ENCODE results near the gene FAM184A. TPM values are rescaled to one million over a fixed set of nuclear protein-coding genes. Genes with fewer than 3 reads are reported as not detected.

The FAM184A gene
- total and polyA plus RNA-seq, 9 of the 15 experiments (the other 6 are each of a cell fraction or from before 2014, with no cell fraction given): 6.4 to 18.7 (median 13.1) TPM

DNA sequence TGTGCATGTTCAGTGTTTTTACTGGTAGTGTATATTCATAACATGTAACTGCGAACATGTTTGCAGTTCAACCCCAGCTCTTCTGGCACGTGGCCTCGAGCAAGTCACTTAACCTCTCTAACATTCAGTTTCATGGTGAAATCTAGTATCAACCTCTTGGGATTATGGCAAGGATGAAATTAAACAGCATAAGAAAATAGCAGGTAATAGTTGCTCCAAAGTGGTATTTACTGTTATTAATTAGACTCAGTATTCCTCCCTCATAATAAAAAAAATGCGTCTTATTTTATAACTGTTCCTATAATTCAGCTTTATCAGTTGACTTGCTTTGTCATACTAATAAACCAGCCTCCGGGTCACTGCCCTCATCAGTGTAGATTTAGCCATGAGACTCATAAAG, 15.0 kb downstream of the FAM184A start:
- Histone ChIP-seq H3K27ac (ENCODE audit: extremely low read depth, low read depth, low read length) (no peak overlapping the region), H3K4me1 (replicated peaks in 1 of 2; ENCODE audit: control insufficient read depth in 2 of 2, insufficient read depth in 2 of 2, low read length in 2 of 2) (peaks cover 3 to 31% of the 10 kb centered on the region in 2 experiments; a peak in 4 of 5 replicates), H3K4me2 (ENCODE audit: insufficient read depth, low read length) (no peak overlapping the region), H3K9me3 (replicated peaks; ENCODE audit: control insufficient read depth, insufficient read depth, low read depth, low read length) (no peaks in the 10 kb centered on the region), H3K9ac (ENCODE audit: insufficient read depth in 1 of 2, low read depth in 2 of 2, low read length in 2 of 2) (no peak overlapping the region), H3K4me3 (no peak overlapping the region), H3K9me1 (ENCODE audit: control insufficient read depth, insufficient read depth, low read length) (no peaks in the 10 kb centered on the region), H3K36me3 (ENCODE audit: control insufficient read depth, insufficient read depth, low read length) (no peaks in the 10 kb centered on the region), H3K79me2 (ENCODE audit: control insufficient read depth, insufficient read depth, low read length) (peaks cover 10% of the 10 kb centered on the region; the same call in 1 of the 3 replicates), H4K20me1 (replicated peaks; ENCODE audit: control insufficient read depth, insufficient read depth, low read length) (no peaks in the 10 kb centered on the region), H2AFZ (ENCODE audit: low read depth, low read length) (no peak overlapping the region), H3K27me3 (ENCODE audit: control insufficient read depth in 2 of 2, insufficient read depth in 2 of 2, low read length in 2 of 2) (no peaks in the 10 kb centered on the region)
- 62% methylated on average over 5 of the region's 5 CpGs for WGBS (ENCODE audit: insufficient coverage, low coverage, missing lambda C conversion rate)
- CTCF ChIA-PET (ENCODE audit: low intra/inter-chr PET ratio): no interaction called here
- intact Hi-C loops (cut with micrococcal nuclease): no loop called here
- POLR2A ChIA-PET: interaction anchor here (0.9 to 1.6 kb wide), 2 partner anchors 11 to 36 kb away, joined by 3 to 7 read pairs; no protein-coding TSS in a partner anchor
- FAIRE-seq (no peak), DNase-seq (ENCODE audit: extremely low read depth in 1 of 4, low spot score in 3 of 4) (no peak), ATAC-seq (no peak)
- BruUV-seq (replicated peaks): no TSS peak
- TF ChIP-seq FOXK2 (conservative IDR thresholded peaks at IDR 0.05 in 1 of 2, IDR thresholded peaks at IDR 0.05 in 1 of 2; ENCODE audit: low read depth in 2 of 2): no peak
- TF ChIP-seq PTRF (tag; IDR thresholded peaks at IDR 0.05): no peak
- TF ChIP-seq ZSCAN29 (IDR thresholded peaks at IDR 0.05): no peak
- TF ChIP-seq NR2C1 (IDR thresholded peaks at IDR 0.05): no peak
- TF ChIP-seq NR2C1 (tag; IDR thresholded peaks at IDR 0.05): no peak
- TF ChIP-seq, protein P1, sequence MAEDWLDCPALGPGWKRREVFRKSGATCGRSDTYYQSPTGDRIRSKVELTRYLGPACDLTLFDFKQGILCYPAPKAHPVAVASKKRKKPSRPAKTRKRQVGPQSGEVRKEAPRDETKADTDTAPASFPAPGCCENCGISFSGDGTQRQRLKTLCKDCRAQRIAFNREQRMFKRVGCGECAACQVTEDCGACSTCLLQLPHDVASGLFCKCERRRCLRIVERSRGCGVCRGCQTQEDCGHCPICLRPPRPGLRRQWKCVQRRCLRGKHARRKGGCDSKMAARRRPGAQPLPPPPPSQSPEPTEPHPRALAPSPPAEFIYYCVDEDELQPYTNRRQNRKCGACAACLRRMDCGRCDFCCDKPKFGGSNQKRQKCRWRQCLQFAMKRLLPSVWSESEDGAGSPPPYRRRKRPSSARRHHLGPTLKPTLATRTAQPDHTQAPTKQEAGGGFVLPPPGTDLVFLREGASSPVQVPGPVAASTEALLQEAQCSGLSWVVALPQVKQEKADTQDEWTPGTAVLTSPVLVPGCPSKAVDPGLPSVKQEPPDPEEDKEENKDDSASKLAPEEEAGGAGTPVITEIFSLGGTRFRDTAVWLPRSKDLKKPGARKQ (CRISPR knock-in tag; IDR thresholded peaks at IDR 0.05): no peak
- TF ChIP-seq TGIF2 (CRISPR knock-in tag; IDR thresholded peaks at IDR 0.05): no peak
- TF ChIP-seq CTBP1 (IDR thresholded peaks at IDR 0.05; ENCODE audit: borderline replicate concordance): no peak
- no peak for TF ChIP-seq ZNF445 (CRISPR knock-in tag; IDR thresholded peaks at IDR 0.05; ENCODE audit: low read depth)
- no peak for TF ChIP-seq CREM (IDR thresholded peaks at IDR 0.05; ENCODE audit: low read depth)
- no peak for TF ChIP-seq ZNF232 (CRISPR knock-in tag; IDR thresholded peaks at IDR 0.05)
- TF ChIP-seq PPARD (CRISPR knock-in tag; IDR thresholded peaks at IDR 0.05): no peak
- TF ChIP-seq PHF20 (IDR thresholded peaks at IDR 0.05; ENCODE audit: partially characterized antibody): no peak
- no peak for TF ChIP-seq HNRNPUL1 (IDR thresholded peaks at IDR 0.05; ENCODE audit: low read length)
- TF ChIP-seq, protein P2, sequence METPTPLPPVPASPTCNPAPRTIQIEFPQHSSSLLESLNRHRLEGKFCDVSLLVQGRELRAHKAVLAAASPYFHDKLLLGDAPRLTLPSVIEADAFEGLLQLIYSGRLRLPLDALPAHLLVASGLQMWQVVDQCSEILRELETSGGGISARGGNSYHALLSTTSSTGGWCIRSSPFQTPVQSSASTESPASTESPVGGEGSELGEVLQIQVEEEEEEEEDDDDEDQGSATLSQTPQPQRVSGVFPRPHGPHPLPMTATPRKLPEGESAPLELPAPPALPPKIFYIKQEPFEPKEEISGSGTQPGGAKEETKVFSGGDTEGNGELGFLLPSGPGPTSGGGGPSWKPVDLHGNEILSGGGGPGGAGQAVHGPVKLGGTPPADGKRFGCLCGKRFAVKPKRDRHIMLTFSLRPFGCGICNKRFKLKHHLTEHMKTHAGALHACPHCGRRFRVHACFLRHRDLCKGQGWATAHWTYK (CRISPR knock-in tag; IDR thresholded peaks at IDR 0.05): no peak
- no peak for TF ChIP-seq CHD2 (IDR thresholded peaks at IDR 0.05; ENCODE audit: low read depth, low read length)
- TF ChIP-seq SMARCA4 (IDR thresholded peaks at IDR 0.05): no peak
- TF ChIP-seq E2F3 (CRISPR knock-in tag; IDR thresholded peaks at IDR 0.05): no peak
- TF ChIP-seq ZNF780A (CRISPR knock-in tag; IDR thresholded peaks at IDR 0.05): no peak
- no peak for TF ChIP-seq YY1 (IDR thresholded peaks at IDR 0.05; ENCODE audit: borderline replicate concordance in 1 of 3, control insufficient read depth in 1 of 3, extremely low read depth in 1 of 3, insufficient read depth in 3 of 3, insufficient read length in 1 of 3, insufficient replicate concordance in 2 of 3, low read depth in 1 of 3, low read length in 2 of 3)
- TF ChIP-seq, protein P3, sequence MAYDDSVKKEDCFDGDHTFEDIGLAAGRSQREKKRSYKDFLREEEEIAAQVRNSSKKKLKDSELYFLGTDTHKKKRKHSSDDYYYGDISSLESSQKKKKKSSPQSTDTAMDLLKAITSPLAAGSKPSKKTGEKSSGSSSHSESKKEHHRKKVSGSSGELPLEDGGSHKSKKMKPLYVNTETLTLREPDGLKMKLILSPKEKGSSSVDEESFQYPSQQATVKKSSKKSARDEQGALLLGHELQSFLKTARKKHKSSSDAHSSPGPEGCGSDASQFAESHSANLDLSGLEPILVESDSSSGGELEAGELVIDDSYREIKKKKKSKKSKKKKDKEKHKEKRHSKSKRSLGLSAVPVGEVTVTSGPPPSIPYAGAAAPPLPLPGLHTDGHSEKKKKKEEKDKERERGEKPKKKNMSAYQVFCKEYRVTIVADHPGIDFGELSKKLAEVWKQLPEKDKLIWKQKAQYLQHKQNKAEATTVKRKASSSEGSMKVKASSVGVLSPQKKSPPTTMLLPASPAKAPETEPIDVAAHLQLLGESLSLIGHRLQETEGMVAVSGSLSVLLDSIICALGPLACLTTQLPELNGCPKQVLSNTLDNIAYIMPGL (CRISPR knock-in tag; IDR thresholded peaks at IDR 0.05): no peak
- in situ Hi-C loops (cut with MboI): no loop called here

All from K562 (cell line).